ENCODE measurements around the gene TYRO3. TPM values are rescaled to one million over a fixed set of nuclear protein-coding genes. Genes with fewer than 3 reads are reported as not detected.
"Not testable (repeated sequence)": the region's sequence is repeated elsewhere in the genome, so short reads cannot be mapped to it uniquely, and the experiment has no call there.

The TYRO3 gene
- total RNA-seq, 2 experiments from 2014 or later = 2.3 to 3.1 TPM

GRCh38 chr15:41575282-41575681 is 16.3 kb downstream of the TYRO3 start:
- no peak for DNase-seq
- Mint-ChIP-seq H3K27ac (no peak overlapping the region), H3K4me1 (no peaks in the 10 kb centered on the region), H3K27me3 (no peaks in the 10 kb centered on the region), H3K9me3 (ENCODE audit: low read depth) (no peaks in the 10 kb centered on the region), H3K36me3 (ENCODE audit: low read depth) (no peaks in the 10 kb centered on the region), H3K4me3 (no peak overlapping the region)
- CTCF ChIA-PET = interaction anchor here (0.6 kb wide), 1 partner anchor 13 kb away, joined by 3 read pairs; no protein-coding TSS in a partner anchor
- intact Hi-C loops (cut with DNase I, micrococcal nuclease) = no loop called here
- ATAC-seq = no peak
- POLR2A ChIA-PET = no interaction called here

GRCh38 chr15:41577863-41578735 is 19.1 kb downstream of the TYRO3 start:
- H3K4me1 Mint-ChIP-seq = no peaks in the 10 kb centered on the region
- no peak overlapping the region for H3K27ac Mint-ChIP-seq
- ATAC-seq = no peak
- ChIA-PET POLR2A (interaction anchor here (1.0 kb wide), 1 partner anchor 59 kb away, joined by 4 read pairs; no protein-coding TSS in a partner anchor), CTCF (interaction anchor here (0.8 to 1.7 kb wide), 3 partner anchors 9 to 199 kb away, joined by 3 to 4 read pairs (median 3); no protein-coding TSS in a partner anchor)
- no peak overlapping the region for H3K4me3 Mint-ChIP-seq
- H3K9me3 Mint-ChIP-seq (ENCODE audit: low read depth) = no peaks in the 10 kb centered on the region
- no peak for DNase-seq
- peaks cover 5% of the 10 kb centered on the region for H3K27me3 Mint-ChIP-seq
- intact Hi-C loops (cut with DNase I, micrococcal nuclease) = no loop called here
- no peaks in the 10 kb centered on the region for H3K36me3 Mint-ChIP-seq (ENCODE audit: low read depth)

GRCh38 chr15:41578736-41579383 is 19.8 kb downstream of the TYRO3 start:
- ATAC-seq = no peak
- Mint-ChIP-seq H3K27ac (no peak overlapping the region), H3K27me3 (peaks cover 13% of the 10 kb centered on the region), H3K4me1 (no peaks in the 10 kb centered on the region), H3K9me3 (ENCODE audit: low read depth) (no peaks in the 10 kb centered on the region), H3K36me3 (ENCODE audit: low read depth) (no peaks in the 10 kb centered on the region), H3K4me3 (no peak overlapping the region)
- POLR2A ChIA-PET = interaction anchor here (0.6 kb wide), 1 partner anchor 658 kb away, joined by 9 read pairs; no protein-coding TSS in a partner anchor
- intact Hi-C loops (cut with DNase I, micrococcal nuclease) = no loop called here
- CTCF ChIA-PET = interaction anchor here (0.6 to 0.8 kb wide), 2 partner anchors 117 to 198 kb away, joined by 3 read pairs; no protein-coding TSS in a partner anchor
- DNase-seq = no peak

- DNase-seq (peak; percentile 31), ATAC-seq (no peak)
- H3K4me1 Mint-ChIP-seq = peaks cover 6% of the 10 kb centered on the region
- intact Hi-C loops (cut with DNase I, micrococcal nuclease) = loop anchor here in 1 of 2 experiments (10.0 kb wide), 1 partner anchor 116 kb away; no protein-coding TSS in a partner anchor
- ChIA-PET CTCF (interaction anchor here (0.6 to 1.2 kb wide), 4 partner anchors 14 to 325 kb away, joined by 3 read pairs; no protein-coding TSS in a partner anchor), POLR2A (no interaction called here)
- H3K9me3 Mint-ChIP-seq (ENCODE audit: low read depth) = no peaks in the 10 kb centered on the region
- peaks cover 22% of the 10 kb centered on the region for H3K27me3 Mint-ChIP-seq
- no peak overlapping the region for H3K4me3 Mint-ChIP-seq
- H3K27ac Mint-ChIP-seq = no peak overlapping the region
- H3K36me3 Mint-ChIP-seq (ENCODE audit: low read depth) = no peaks in the 10 kb centered on the region
Measured at GRCh38 chr15:41581110-41581509, 22.1 kb downstream of the TYRO3 start.

- Mint-ChIP-seq H3K36me3 (ENCODE audit: low read depth) (no peaks in the 10 kb centered on the region), H3K4me1 (peaks cover 6% of the 10 kb centered on the region), H3K27me3 (peaks cover 30% of the 10 kb centered on the region), H3K27ac (no peak overlapping the region), H3K9me3 (ENCODE audit: low read depth) (no peaks in the 10 kb centered on the region), H3K4me3 (no peak overlapping the region)
- DNase-seq (no peak), ATAC-seq (no peak)
- POLR2A ChIA-PET = no interaction called here
- CTCF ChIA-PET = interaction anchor here (0.7 kb wide), 1 partner anchor 118 kb away, joined by 3 read pairs; no protein-coding TSS in a partner anchor
- intact Hi-C loops (cut with DNase I, micrococcal nuclease) = loop anchor here in 1 of 2 experiments (10.0 kb wide), 1 partner anchor 119 kb away; no protein-coding TSS in a partner anchor
Measured at GRCh38 chr15:41583795-41584194, 24.8 kb downstream of the TYRO3 start.

GRCh38 chr15:41584636-41585126 is 25.7 kb downstream of the TYRO3 start:
- ChIA-PET POLR2A (no interaction called here), CTCF (interaction anchor here (0.7 to 2.2 kb wide), 5 partner anchors 19 to 119 kb away, joined by 3 to 11 read pairs (median 4); partner anchors contain the start of gene MGA)
- Mint-ChIP-seq H3K36me3 (ENCODE audit: low read depth) (no peaks in the 10 kb centered on the region), H3K27ac (no peak overlapping the region), H3K4me1 (peaks cover 6% of the 10 kb centered on the region), H3K4me3 (peak overlapping the region; percentile 28), H3K27me3 (peaks cover 30% of the 10 kb centered on the region), H3K9me3 (ENCODE audit: low read depth) (no peaks in the 10 kb centered on the region)
- no peak for DNase-seq
- no peak for ATAC-seq
- intact Hi-C loops (cut with DNase I, micrococcal nuclease) = loop anchor here in 1 of 2 experiments (10.0 kb wide), 1 partner anchor 120 kb away; no protein-coding TSS in a partner anchor

GRCh38 chr15:41585127-41586047 is 26.4 kb downstream of the TYRO3 start:
- peak; percentile 63 for DNase-seq
- Mint-ChIP-seq H3K9me3 (ENCODE audit: low read depth) (no peaks in the 10 kb centered on the region), H3K4me1 (peaks cover 6% of the 10 kb centered on the region), H3K27ac (no peak overlapping the region), H3K4me3 (peak overlapping the region; percentile 30), H3K36me3 (ENCODE audit: low read depth) (no peaks in the 10 kb centered on the region), H3K27me3 (peaks cover 30% of the 10 kb centered on the region)
- ATAC-seq = peak; percentile 69
- intact Hi-C loops (cut with DNase I, micrococcal nuclease) = loop anchor here in 1 of 2 experiments (10.0 kb wide), 1 partner anchor 121 kb away; no protein-coding TSS in a partner anchor
- ChIA-PET CTCF (interaction anchor here (0.6 to 2.2 kb wide), 17 partner anchors 9 to 640 kb away, joined by 3 to 11 read pairs (median 3); partner anchors contain the start of gene MGA), POLR2A (interaction anchor here (0.6 kb wide), 1 partner anchor 237 kb away, joined by 3 read pairs; no protein-coding TSS in a partner anchor)

- H3K36me3 Mint-ChIP-seq (ENCODE audit: low read depth); H3K4me1 Mint-ChIP-seq; POLR2A ChIA-PET; DNase-seq; H3K9me3 Mint-ChIP-seq (ENCODE audit: low read depth); H3K4me3 Mint-ChIP-seq; H3K27ac Mint-ChIP-seq; ATAC-seq: not testable (repeated sequence)
- intact Hi-C loops (cut with DNase I, micrococcal nuclease) = loop anchor here in 1 of 2 experiments (10.0 kb wide), 1 partner anchor 122 kb away; no protein-coding TSS in a partner anchor
- H3K27me3 Mint-ChIP-seq = peaks cover 26% of the 10 kb centered on the region
- CTCF ChIA-PET = interaction anchor here (0.6 to 2.2 kb wide), 8 partner anchors 9 to 659 kb away, joined by 3 to 11 read pairs (median 3); no protein-coding TSS in a partner anchor
Measured at GRCh38 chr15:41586531-41587282, 27.7 kb downstream of the TYRO3 start.

GRCh38 chr15:41589018-41589417 is 30.0 kb downstream of the TYRO3 start:
- CTCF ChIA-PET; H3K27ac Mint-ChIP-seq; POLR2A ChIA-PET; H3K4me3 Mint-ChIP-seq; H3K36me3 Mint-ChIP-seq (ENCODE audit: low read depth); H3K9me3 Mint-ChIP-seq (ENCODE audit: low read depth); ATAC-seq; DNase-seq; H3K4me1 Mint-ChIP-seq: not testable (repeated sequence)
- peaks cover 16% of the 10 kb centered on the region for H3K27me3 Mint-ChIP-seq
- intact Hi-C loops (cut with DNase I, micrococcal nuclease) = loop anchor here in 1 of 2 experiments (10.0 kb wide), 1 partner anchor 124 kb away; no protein-coding TSS in a partner anchor

GRCh38 chr15:41589571-41589970 is 30.6 kb downstream of the TYRO3 start:
- H3K27ac Mint-ChIP-seq; H3K4me3 Mint-ChIP-seq; DNase-seq; H3K4me1 Mint-ChIP-seq; ATAC-seq; H3K9me3 Mint-ChIP-seq (ENCODE audit: low read depth); POLR2A ChIA-PET; H3K36me3 Mint-ChIP-seq (ENCODE audit: low read depth); CTCF ChIA-PET: not testable (repeated sequence)
- intact Hi-C loops (cut with DNase I, micrococcal nuclease) = loop anchor here in 1 of 2 experiments (10.0 kb wide), 1 partner anchor 125 kb away; no protein-coding TSS in a partner anchor
- H3K27me3 Mint-ChIP-seq = peaks cover 15% of the 10 kb centered on the region
